Spleen (tissue), 11 donors: ENCODE results near the gene MEF2A. TPM values are rescaled to one million over a fixed set of nuclear protein-coding genes. Genes with fewer than 3 reads are reported as not detected.

Source experiments
- DNase-seq: peaks from one replicate; pipeline ENCODE4 v3.0.0-alpha.2; 2020
- H3K27ac ChIP-seq, 8 donors: fragments of 200-600 bp; sonication (generic) in 7 of 8; 1 replicate in 4 of 8; 2 replicates in 4 of 8; pipeline versions ENCODE4 v1.5.0 to v1.8.0; 2016 to 2021; ENCODE audit warnings: inconsistent platforms in 4 of 8, mild to moderate bottlenecking in 4 of 8, moderate library complexity in 1 of 8
- H3K27me3 ChIP-seq, 7 donors: fragments of 200-600 bp; sonication (generic) in 6 of 7; replicated peaks in 1 of 7; 1 replicate in 4 of 7; 2 replicates in 3 of 7; pipeline versions ENCODE4 v1.5.0 to v1.8.0; 2016 to 2021; ENCODE audit warnings: inconsistent platforms in 3 of 7, mild to moderate bottlenecking in 1 of 7
- H3K36me3 ChIP-seq, 6 donors: fragments of 200-600 bp; sonication (generic) in 5 of 6; 1 replicate in 4 of 6; 2 replicates in 2 of 6; pipeline versions ENCODE4 v1.5.0 to v1.8.0; 2016 to 2021; ENCODE audit warnings: inconsistent platforms in 2 of 6
- H3K4me1 ChIP-seq, 6 donors: fragments of 200-600 bp; sonication (generic) in 5 of 6; 1 replicate in 3 of 6; 2 replicates in 3 of 6; pipeline versions ENCODE4 v1.5.0 to v1.8.0; 2016 to 2021; ENCODE audit warnings: inconsistent platforms in 3 of 6
- H3K4me3 ChIP-seq, 8 donors: fragments of 200-600 bp; sonication (generic) in 7 of 8; 1 replicate in 4 of 8; 2 replicates in 4 of 8; pipeline versions ENCODE4 v1.5.0 to v1.8.0; 2016 to 2021; ENCODE audit warnings: inconsistent platforms in 4 of 8, mild to moderate bottlenecking in 4 of 8, moderate library complexity in 2 of 8
- H3K9me3 ChIP-seq, 8 donors: fragments of 200-600 bp; sonication (generic) in 7 of 8; 1 replicate in 4 of 8; 2 replicates in 4 of 8; pipeline versions ENCODE4 v1.5.0 to v1.8.0; 2016 to 2021; ENCODE audit warnings: inconsistent platforms in 4 of 8
- POLR2A ChIP-seq, 3 donors: fragments of 450-650 bp; IDR thresholded peaks; one replicate each; pipeline ENCODE4 v1.5.1; 2017; ENCODE audit warnings: antibody characterized with exemption in 3 of 3, mild to moderate bottlenecking in 1 of 3
- POLR2AphosphoS5 ChIP-seq, 3 donors: sonication (generic); formaldehyde crosslinking; IDR thresholded peaks; one replicate each; pipeline ENCODE4 v1.5.1; 2017; ENCODE audit warnings: antibody characterized with exemption in 3 of 3
- WGBS, 5 donors: extraction: QIAGEN DNeasy Blood & Tissue Kit in 3 of 5; methylation state at CpG; one replicate each; pipeline versions ENCODE4 v1.1.5 to v1.1.7; 2013 to 2018; 5-methylcytosine and 5-hydroxymethylcytosine counted together
- intact Hi-C: fragments of 100-400 bp; cut with DNase I; formaldehyde crosslinking; loops from one replicate; pipeline ENCODE4 v1.15.0; 2023; ENCODE audit warnings: low total_unique reads
- polyA plus RNA-seq, 3 donors: library from polyadenylated mRNA; stranded (reverse); fragments of 200-250 nt; gene quantifications; one replicate each; pipeline ENCODE4 v1.2.1, GENCODE V29; 2013
- total RNA-seq, 7 donors: library from RNA; depleted of rRNA in 3 of 7; stranded (reverse); fragments of >200 nt in 3 of 7; fragmentation: NEBNext Ultra II Directional in 4 of 7; extraction: Animal tissue kit (Norgen Biotek cat#: 25700) in 4 of 7; gene quantifications; one replicate each; pipeline versions ENCODE4 v1.1.0 to v1.2.1, GENCODE V29; 2016 to 2021
- TF ChIP-seq, protein P1 (sequence below), 11 experiments: fragments of 200-600 bp in 7 of 11; fragments of 450-650 bp in 4 of 11; sonication (generic) in 4 of 11; IDR thresholded peaks in 8 of 11; conservative IDR thresholded peaks in 3 of 11; 1 replicate in 7 of 11; 2 replicates in 4 of 11; pipeline versions ENCODE4 v1.4.0 to v1.8.0; 2016 to 2021; ENCODE audit warnings: antibody characterized with exemption in 11 of 11, inconsistent platforms in 4 of 11, mild to moderate bottlenecking in 1 of 11
- donor health status: healthy with polysubstance abuse.
- donor health status: DM: no; HTN: no; CAD: no; lungs with moderate emphysema.
- donor health status: DM: no; HTN: no; CAD: no.
- donor health status: Bipolar disorder and iron deficiency.
- donor health status: healthy.
- donor health status: DM: no; HTN: no; CAD: no.
- donor health status: DM: yes; HTN: yes; CAD: no.

MEF2A gene
- total and polyA plus RNA-seq, 10 donors = 21.9 to 143 (median 90.6) TPM

DNA sequence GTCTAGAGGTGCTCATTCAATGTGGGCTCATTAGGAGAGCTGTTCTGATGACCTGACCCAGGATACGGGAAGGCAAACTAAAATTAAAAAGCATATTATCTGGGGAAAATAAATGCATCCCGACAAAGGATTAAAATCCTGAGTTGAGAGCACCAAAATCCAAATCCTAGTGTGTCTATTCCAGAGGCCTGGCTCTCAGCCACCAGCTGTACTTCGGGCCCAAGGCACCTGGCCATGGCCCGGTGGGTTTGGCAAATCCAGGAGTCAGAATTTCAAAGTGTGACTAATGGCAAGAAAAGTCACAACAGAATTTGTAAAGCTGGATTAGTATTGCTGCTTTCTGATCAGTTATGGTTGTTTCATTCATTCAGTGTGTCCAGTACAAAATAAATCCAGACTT lies 170.1 kb downstream of the MEF2A start:
- H3K27me3 ChIP-seq = no peaks in the 10 kb centered on the region
- no peak overlapping the region for H3K4me3 ChIP-seq
- TF ChIP-seq, protein P1, sequence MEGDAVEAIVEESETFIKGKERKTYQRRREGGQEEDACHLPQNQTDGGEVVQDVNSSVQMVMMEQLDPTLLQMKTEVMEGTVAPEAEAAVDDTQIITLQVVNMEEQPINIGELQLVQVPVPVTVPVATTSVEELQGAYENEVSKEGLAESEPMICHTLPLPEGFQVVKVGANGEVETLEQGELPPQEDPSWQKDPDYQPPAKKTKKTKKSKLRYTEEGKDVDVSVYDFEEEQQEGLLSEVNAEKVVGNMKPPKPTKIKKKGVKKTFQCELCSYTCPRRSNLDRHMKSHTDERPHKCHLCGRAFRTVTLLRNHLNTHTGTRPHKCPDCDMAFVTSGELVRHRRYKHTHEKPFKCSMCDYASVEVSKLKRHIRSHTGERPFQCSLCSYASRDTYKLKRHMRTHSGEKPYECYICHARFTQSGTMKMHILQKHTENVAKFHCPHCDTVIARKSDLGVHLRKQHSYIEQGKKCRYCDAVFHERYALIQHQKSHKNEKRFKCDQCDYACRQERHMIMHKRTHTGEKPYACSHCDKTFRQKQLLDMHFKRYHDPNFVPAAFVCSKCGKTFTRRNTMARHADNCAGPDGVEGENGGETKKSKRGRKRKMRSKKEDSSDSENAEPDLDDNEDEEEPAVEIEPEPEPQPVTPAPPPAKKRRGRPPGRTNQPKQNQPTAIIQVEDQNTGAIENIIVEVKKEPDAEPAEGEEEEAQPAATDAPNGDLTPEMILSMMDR (IDR thresholded peaks at IDR 0.05 in 8 of 11, conservative IDR thresholded peaks at IDR 0.05 in 3 of 11) = no peak
- TF ChIP-seq POLR2A (IDR thresholded peaks at IDR 0.05) (no peak), POLR2AphosphoS5 (IDR thresholded peaks at IDR 0.05) (no peak)
- no peak overlapping the region for H3K27ac ChIP-seq
- intact Hi-C loops = no loop called here
- DNase-seq = no peak
- H3K36me3 ChIP-seq = peaks cover 0 to 4% (median 0%) of the 10 kb centered on the region in 6 donors
- peaks cover 0 to 29% (median 21%) of the 10 kb centered on the region in 6 donors for H3K4me1 ChIP-seq
- 86 to 95% (median 94%) methylated on average over 4 of the region's 4 CpGs for WGBS, 5 donors
- H3K9me3 ChIP-seq = no peaks in the 10 kb centered on the region

DNA sequence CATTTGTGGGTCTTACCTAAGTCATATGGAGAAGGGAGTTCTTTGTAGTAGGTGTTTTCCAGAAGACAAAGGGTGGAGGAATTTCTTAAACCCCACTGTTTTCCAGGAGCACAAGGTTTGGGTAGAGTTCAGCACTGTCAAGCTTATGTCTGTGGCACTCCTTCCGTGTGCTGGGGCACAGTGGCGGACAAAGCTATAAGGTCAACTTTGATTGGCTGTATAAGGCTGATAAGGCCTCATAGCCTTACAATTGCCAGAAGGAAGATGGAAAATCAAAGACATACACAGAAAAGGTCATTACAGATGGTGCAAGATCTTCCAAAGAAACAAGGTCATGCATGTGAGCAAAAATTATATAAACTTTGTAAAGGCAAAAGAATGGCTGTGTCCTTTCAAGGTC lies 170.9 kb downstream of the MEF2A start:
- H3K36me3 ChIP-seq = no peaks in the 10 kb centered on the region
- no peaks in the 10 kb centered on the region for H3K9me3 ChIP-seq
- peaks cover 0 to 21% (median 15%) of the 10 kb centered on the region in 6 donors for H3K4me1 ChIP-seq
- WGBS, 5 donors = 75 to 89% (median 87%) methylated on average over 2 of the region's 2 CpGs
- H3K4me3 ChIP-seq = no peak overlapping the region
- no peak for TF ChIP-seq POLR2A (IDR thresholded peaks at IDR 0.05)
- TF ChIP-seq POLR2AphosphoS5 (IDR thresholded peaks at IDR 0.05) = no peak
- TF ChIP-seq, protein P1 (IDR thresholded peaks at IDR 0.05 in 8 of 11, conservative IDR thresholded peaks at IDR 0.05 in 3 of 11) = no peak
- H3K27me3 ChIP-seq = no peaks in the 10 kb centered on the region
- H3K27ac ChIP-seq = no peak overlapping the region
- no peak for DNase-seq
- intact Hi-C loops = no loop called here

DNA sequence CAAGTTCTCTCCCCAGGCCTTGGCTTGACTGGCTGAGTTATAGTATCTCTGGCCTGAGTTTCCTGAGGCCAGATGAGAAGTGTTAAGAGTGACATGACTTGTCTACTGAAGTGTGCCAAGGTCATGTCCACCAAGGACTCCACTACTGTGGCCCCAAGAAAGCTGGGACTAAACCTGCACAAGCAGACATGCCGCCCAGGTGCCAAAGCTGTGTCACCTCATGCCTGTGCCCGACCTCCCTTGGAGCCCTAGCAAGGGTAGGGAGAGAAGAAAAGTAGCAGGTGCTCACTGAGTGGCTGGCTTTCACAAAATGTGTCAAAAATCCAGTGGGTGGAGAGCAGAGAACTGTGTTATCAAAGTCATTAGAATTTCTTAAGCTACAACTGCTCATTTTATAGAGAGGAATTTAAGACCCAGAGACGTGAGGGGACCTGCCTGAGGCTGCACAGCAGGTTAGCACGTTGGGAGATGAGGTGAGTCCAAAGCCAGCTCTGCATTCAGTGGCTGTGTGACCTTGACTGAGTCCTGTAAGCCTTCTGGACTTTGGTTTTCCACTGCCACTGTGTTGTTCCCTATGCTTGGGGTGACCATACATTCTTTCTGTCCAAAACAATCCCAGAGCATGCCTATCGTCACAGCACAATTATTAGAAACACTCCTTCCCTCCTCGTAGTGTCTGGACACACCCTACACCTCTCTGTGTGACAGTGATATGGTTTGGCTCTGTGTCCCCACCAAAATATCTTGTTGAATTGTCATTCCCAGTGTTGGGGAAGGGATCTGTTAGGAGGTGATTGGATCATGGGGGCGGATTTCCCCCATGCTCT lies 172.4 kb downstream of the MEF2A start:
- no peak overlapping the region for H3K27ac ChIP-seq
- intact Hi-C loops = no loop called here
- no peak for DNase-seq
- H3K27me3 ChIP-seq = no peaks in the 10 kb centered on the region
- H3K4me1 ChIP-seq = peaks cover 0 to 9% (median 4%) of the 10 kb centered on the region in 6 donors
- H3K9me3 ChIP-seq = no peaks in the 10 kb centered on the region
- 83 to 92% (median 90%) methylated on average over 7 of the region's 7 CpGs for WGBS, 5 donors
- no peak overlapping the region for H3K4me3 ChIP-seq
- H3K36me3 ChIP-seq = no peaks in the 10 kb centered on the region
- TF ChIP-seq POLR2AphosphoS5 (IDR thresholded peaks at IDR 0.05) (no peak), POLR2A (IDR thresholded peaks at IDR 0.05) (no peak)
- TF ChIP-seq, protein P1 (IDR thresholded peaks at IDR 0.05 in 8 of 11, conservative IDR thresholded peaks at IDR 0.05 in 3 of 11) = no peak

DNA sequence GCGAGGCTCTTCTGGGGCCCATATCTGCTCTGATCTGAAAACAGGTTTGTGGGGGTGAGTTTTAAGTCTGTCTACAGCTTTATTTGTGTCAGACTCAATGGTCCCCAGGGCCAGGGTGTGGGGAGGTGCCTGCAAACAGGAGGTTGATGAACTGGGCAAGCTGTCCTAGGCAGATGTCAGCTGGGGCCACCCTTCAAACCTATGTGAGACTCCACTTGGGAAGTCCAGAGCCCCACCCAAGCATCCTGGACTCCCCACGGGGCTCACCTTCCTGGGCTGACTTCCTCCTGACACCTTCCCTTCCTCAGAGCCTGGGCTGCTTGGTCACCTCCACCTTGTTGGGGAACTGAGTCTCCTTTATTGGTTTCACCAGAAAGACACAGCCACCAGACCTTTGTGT lies 176.1 kb downstream of the MEF2A start:
- Histone ChIP-seq H3K36me3 (no peaks in the 10 kb centered on the region), H3K4me1 (no peaks in the 10 kb centered on the region), H3K27ac (no peak overlapping the region), H3K9me3 (no peaks in the 10 kb centered on the region), H3K4me3 (no peak overlapping the region), H3K27me3 (no peaks in the 10 kb centered on the region)
- WGBS, 5 donors = 25 to 75% (median 64%) methylated on average over 1 to 2 of the region's 2 CpGs
- no peak for DNase-seq
- intact Hi-C loops = no loop called here
- no peak for TF ChIP-seq POLR2AphosphoS5 (IDR thresholded peaks at IDR 0.05)
- TF ChIP-seq, protein P1 (IDR thresholded peaks at IDR 0.05 in 8 of 11, conservative IDR thresholded peaks at IDR 0.05 in 3 of 11) = no peak
- no peak for TF ChIP-seq POLR2A (IDR thresholded peaks at IDR 0.05)
